ENCODE results near the gene ARF5. TPM values are rescaled to one million over a fixed set of nuclear protein-coding genes. Genes with fewer than 3 reads are reported as not detected.

Gene ARF5
- total and polyA plus RNA-seq, 2 donors from 2014 or later: 132 to 223 TPM

- intact Hi-C loops (cut with DNase I): no loop called here
- TF ChIP-seq, protein P1, sequence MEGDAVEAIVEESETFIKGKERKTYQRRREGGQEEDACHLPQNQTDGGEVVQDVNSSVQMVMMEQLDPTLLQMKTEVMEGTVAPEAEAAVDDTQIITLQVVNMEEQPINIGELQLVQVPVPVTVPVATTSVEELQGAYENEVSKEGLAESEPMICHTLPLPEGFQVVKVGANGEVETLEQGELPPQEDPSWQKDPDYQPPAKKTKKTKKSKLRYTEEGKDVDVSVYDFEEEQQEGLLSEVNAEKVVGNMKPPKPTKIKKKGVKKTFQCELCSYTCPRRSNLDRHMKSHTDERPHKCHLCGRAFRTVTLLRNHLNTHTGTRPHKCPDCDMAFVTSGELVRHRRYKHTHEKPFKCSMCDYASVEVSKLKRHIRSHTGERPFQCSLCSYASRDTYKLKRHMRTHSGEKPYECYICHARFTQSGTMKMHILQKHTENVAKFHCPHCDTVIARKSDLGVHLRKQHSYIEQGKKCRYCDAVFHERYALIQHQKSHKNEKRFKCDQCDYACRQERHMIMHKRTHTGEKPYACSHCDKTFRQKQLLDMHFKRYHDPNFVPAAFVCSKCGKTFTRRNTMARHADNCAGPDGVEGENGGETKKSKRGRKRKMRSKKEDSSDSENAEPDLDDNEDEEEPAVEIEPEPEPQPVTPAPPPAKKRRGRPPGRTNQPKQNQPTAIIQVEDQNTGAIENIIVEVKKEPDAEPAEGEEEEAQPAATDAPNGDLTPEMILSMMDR (IDR thresholded peaks at IDR 0.05; ENCODE audit: borderline replicate concordance, extremely low read depth, insufficient read depth): no peak
- H3K27me3 ChIP-seq (ENCODE audit: control insufficient read depth, insufficient read depth, low read length): no peaks in the 10 kb centered on the region
- H3K4me1 ChIP-seq (ENCODE audit: control insufficient read depth in 2 of 3, insufficient read depth in 2 of 3, low read depth in 1 of 3, low read length in 3 of 3): peaks cover 2 to 47% (median 19%) of the 10 kb centered on the region in 3 donors
- DNase-seq: peak; percentile 94 to 97 (median 96)
- FAIRE-seq: no peak
- peaks cover 2 to 16% (median 9%) of the 10 kb centered on the region in 3 donors for H3K36me3 ChIP-seq (ENCODE audit: control insufficient read depth in 2 of 3, insufficient read depth in 3 of 3, low read length in 3 of 3)
- H3K9ac ChIP-seq (ENCODE audit: low read length in 3 of 3): peak within 1 kb of the TSS; percentile 71 to 84 (median 72)
- no peaks in the 10 kb centered on the region for H3K9me3 ChIP-seq (ENCODE audit: control insufficient read depth in 2 of 3, insufficient read depth in 1 of 3, low read length in 3 of 3)
- H3K27ac ChIP-seq (ENCODE audit: low read depth in 2 of 2, low read length in 2 of 2): peak within 1 kb of the TSS; percentile 63 to 78
- H3K4me3 ChIP-seq (ENCODE audit: low read length in 3 of 3): peak within 1 kb of the TSS; percentile 81 to 95 (median 89)
Measured at GRCh38 chr7:127585044-127585953, 2.9 kb upstream of the ARF5 start, which contains the start of gene GCC1. Gene GCC1 (minus strand): TSS chr7:127585596. CDS start chr7:127585182, 414 bp downstream.

DNA sequence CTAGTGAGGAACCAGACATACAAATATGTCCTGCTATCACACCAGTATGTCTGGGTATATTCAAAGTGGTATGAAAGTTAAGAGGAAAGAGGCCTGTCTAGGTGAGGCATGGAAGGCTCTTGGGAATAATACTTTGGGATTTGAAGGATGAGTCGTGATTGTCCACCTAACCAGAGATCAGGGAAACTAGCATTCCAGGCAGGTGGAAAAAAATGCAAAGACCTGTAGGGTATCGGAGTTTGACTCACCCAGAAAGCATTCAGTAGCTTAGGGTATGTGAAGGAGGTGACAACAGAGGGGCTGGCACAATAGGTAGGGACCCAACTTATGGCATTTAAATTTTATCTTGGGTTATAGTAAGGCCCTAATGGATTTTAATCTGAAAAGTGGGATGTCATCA is 1.9 kb upstream of the ARF5 start:
- TF ChIP-seq, protein P1 (IDR thresholded peaks at IDR 0.05; ENCODE audit: borderline replicate concordance, extremely low read depth, insufficient read depth): no peak
- Histone ChIP-seq H3K4me1 (ENCODE audit: control insufficient read depth in 2 of 3, insufficient read depth in 2 of 3, low read depth in 1 of 3, low read length in 3 of 3) (peaks cover 2 to 45% (median 18%) of the 10 kb centered on the region in 3 donors), H3K4me3 (ENCODE audit: low read length in 3 of 3) (no peak overlapping the region)

DNA sequence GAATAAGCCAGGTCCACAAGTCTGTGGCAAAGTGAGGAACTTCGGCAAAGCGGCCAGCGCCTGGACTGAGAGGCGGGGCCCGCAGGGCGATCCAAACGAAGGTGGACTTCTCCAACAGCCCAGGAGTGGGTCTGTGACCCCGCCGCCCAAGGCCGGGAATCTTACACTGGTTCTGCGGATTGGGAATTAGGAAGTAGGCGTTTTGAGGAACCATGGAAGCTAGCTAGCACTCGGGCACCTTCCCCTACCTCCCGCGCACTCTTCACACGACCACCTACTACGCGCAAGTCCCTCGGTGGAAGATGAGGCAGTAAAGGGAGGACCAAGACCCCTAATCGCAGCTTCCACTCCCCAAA is 570 bp upstream of the ARF5 start:
- H3K4me3 ChIP-seq (ENCODE audit: low read length in 3 of 3): peak overlapping the region; percentile 69 to 80 (median 77)
- peak in 1 of 5 donors; percentile 83 for DNase-seq
- H3K27ac ChIP-seq (ENCODE audit: low read depth in 2 of 2, low read length in 2 of 2): peak overlapping the region; percentile 13 to 74
- H3K9ac ChIP-seq (ENCODE audit: low read length in 3 of 3): peak overlapping the region; percentile 44 to 89 (median 53)
- H3K4me1 ChIP-seq (ENCODE audit: control insufficient read depth in 2 of 3, insufficient read depth in 2 of 3, low read depth in 1 of 3, low read length in 3 of 3): peaks cover 2 to 37% (median 11%) of the 10 kb centered on the region in 3 donors
- no peaks in the 10 kb centered on the region for H3K9me3 ChIP-seq (ENCODE audit: control insufficient read depth in 2 of 3, insufficient read depth in 1 of 3, low read length in 3 of 3)
- no peaks in the 10 kb centered on the region for H3K27me3 ChIP-seq (ENCODE audit: control insufficient read depth, insufficient read depth, low read length)
- TF ChIP-seq, protein P1 (IDR thresholded peaks at IDR 0.05; ENCODE audit: borderline replicate concordance, extremely low read depth, insufficient read depth): no peak
- H3K36me3 ChIP-seq (ENCODE audit: control insufficient read depth in 2 of 3, insufficient read depth in 3 of 3, low read length in 3 of 3): peaks cover 2 to 16% (median 14%) of the 10 kb centered on the region in 3 donors
- no peak for FAIRE-seq
- intact Hi-C loops (cut with DNase I): no loop called here

More for the DNA sequence above, 1.9 kb upstream of the ARF5 start:
- intact Hi-C loops (cut with DNase I): no loop called here
- H3K9ac ChIP-seq (ENCODE audit: low read length in 3 of 3): no peak overlapping the region
- no peak overlapping the region for H3K27ac ChIP-seq (ENCODE audit: low read depth in 2 of 2, low read length in 2 of 2)
- H3K36me3 ChIP-seq (ENCODE audit: control insufficient read depth in 2 of 3, insufficient read depth in 3 of 3, low read length in 3 of 3): peaks cover 3 to 18% (median 14%) of the 10 kb centered on the region in 3 donors
- no peaks in the 10 kb centered on the region for H3K9me3 ChIP-seq (ENCODE audit: control insufficient read depth in 2 of 3, insufficient read depth in 1 of 3, low read length in 3 of 3)
- no peak for DNase-seq
- no peaks in the 10 kb centered on the region for H3K27me3 ChIP-seq (ENCODE audit: control insufficient read depth, insufficient read depth, low read length)
- FAIRE-seq: no peak
